Urinary bladder (tissue), 4 donors: Measurements from ENCODE around the gene CENPM. TPM values are rescaled to one million over a fixed set of nuclear protein-coding genes. Genes with fewer than 3 reads are reported as not detected.
A peak's percentile ranks its signal among the peaks of the same experiment; 100 is the strongest.

ENCODE experiments used
- DNase-seq: peaks from one replicate; pipeline ENCODE4 v3.0.0-alpha.2; 2015; ENCODE audit errors: extremely low spot score
- H3K27ac ChIP-seq: one replicate; pipeline ENCODE4 v1.5.1; 2013; ENCODE audit warnings: low read depth, mild to moderate bottlenecking, moderate library complexity
- H3K36me3 ChIP-seq: one replicate; pipeline ENCODE4 v1.6.1; 2013; ENCODE audit warnings: mild to moderate bottlenecking, moderate library complexity; ENCODE audit not compliant: insufficient read depth
- H3K4me1 ChIP-seq: one replicate; pipeline ENCODE4 v1.6.1; 2013; ENCODE audit warnings: mild to moderate bottlenecking, moderate library complexity; ENCODE audit not compliant: insufficient read depth
- H3K4me3 ChIP-seq: one replicate; pipeline ENCODE4 v1.5.1; 2013; ENCODE audit warnings: low read depth, low read length
- WGBS: extraction: QIAGEN DNeasy Blood & Tissue Kit; methylation state at CpG from one replicate; pipeline ENCODE4 v1.1.7; 2013; 5-methylcytosine and 5-hydroxymethylcytosine counted together
- polyA plus RNA-seq: library from polyadenylated mRNA; stranded (reverse); fragments of 200-250 nt; gene quantifications from one replicate; pipeline ENCODE4 v1.2.3, GENCODE V29; 2013
- total RNA-seq: library from RNA; depleted of rRNA; stranded (reverse); fragments of >200 nt; gene quantifications from one replicate; pipeline ENCODE4 v1.2.3, GENCODE V29; 2014
- donor health status: healthy with polysubstance abuse.
- donor health status: healthy.

Gene CENPM
- total and polyA plus RNA-seq, 2 donors: 1.1 to 6.2 TPM

GRCh38 chr22:41910050-41911000 lies 36.6 kb downstream of the CENPM start:
- Histone ChIP-seq H3K4me3 (peak overlapping the region; percentile 34), H3K4me1 (peaks cover 6% of the 10 kb centered on the region), H3K27ac (no peak overlapping the region), H3K36me3 (no peaks in the 10 kb centered on the region)
- no peak for DNase-seq
- 2% methylated on average over 111 of the region's 112 CpGs for WGBS

GRCh38 chr22:41909310-41910049 lies 37.5 kb downstream of the CENPM start:
- Histone ChIP-seq H3K4me3 (peak overlapping the region; percentile 34), H3K4me1 (peaks cover 4% of the 10 kb centered on the region), H3K36me3 (no peaks in the 10 kb centered on the region), H3K27ac (no peak overlapping the region)
- 22% methylated on average over 55 of the region's 55 CpGs for WGBS
- DNase-seq: no peak

- DNase-seq: no peak
- WGBS: 69% methylated on average over 14 of the region's 14 CpGs
Observed at GRCh38 chr22:41908411-41909309, 38.3 kb downstream of the CENPM start.

GRCh38 chr22:41907436-41908401 lies 39.2 kb downstream of the CENPM start:
- Histone ChIP-seq H3K27ac (no peak overlapping the region), H3K36me3 (no peaks in the 10 kb centered on the region), H3K4me3 (no peak overlapping the region), H3K4me1 (peaks cover 4% of the 10 kb centered on the region)
- DNase-seq: no peak
- 85% methylated on average over 10 of the region's 10 CpGs for WGBS

More at GRCh38 chr22:41908411-41909309, 38.3 kb downstream of the CENPM start:
- no peaks in the 10 kb centered on the region for H3K36me3 ChIP-seq
- no peak overlapping the region for H3K27ac ChIP-seq
- H3K4me1 ChIP-seq: peaks cover 4% of the 10 kb centered on the region
- no peak overlapping the region for H3K4me3 ChIP-seq

- H3K36me3 ChIP-seq: no peaks in the 10 kb centered on the region
- no peak overlapping the region for H3K4me3 ChIP-seq
- no peak overlapping the region for H3K27ac ChIP-seq
- peaks cover 4% of the 10 kb centered on the region for H3K4me1 ChIP-seq
- 91% methylated on average over 5 of the region's 5 CpGs for WGBS
- DNase-seq: no peak
Observed at GRCh38 chr22:41906822-41907221, 40.1 kb downstream of the CENPM start.

GRCh38 chr22:41905411-41906202 lies 41.3 kb downstream of the CENPM start:
- Histone ChIP-seq H3K4me1 (no peaks in the 10 kb centered on the region), H3K36me3 (no peaks in the 10 kb centered on the region), H3K4me3 (no peak overlapping the region), H3K27ac (no peak overlapping the region)
- 92% methylated on average over 23 of the region's 23 CpGs for WGBS
- no peak for DNase-seq

- no peak overlapping the region for H3K4me3 ChIP-seq
- WGBS: 93% methylated on average over 24 of the region's 24 CpGs
- H3K4me1 ChIP-seq: no peaks in the 10 kb centered on the region
- DNase-seq: no peak
- peaks cover 5% of the 10 kb centered on the region for H3K36me3 ChIP-seq
- no peak overlapping the region for H3K27ac ChIP-seq
Observed at GRCh38 chr22:41904450-41905410, 42.2 kb downstream of the CENPM start.

GRCh38 chr22:41902932-41903421 lies 44.0 kb downstream of the CENPM start:
- WGBS: 90% methylated on average over 15 of the region's 15 CpGs
- no peak for DNase-seq
- Histone ChIP-seq H3K4me1 (no peaks in the 10 kb centered on the region), H3K4me3 (no peak overlapping the region), H3K36me3 (peaks cover 7% of the 10 kb centered on the region), H3K27ac (no peak overlapping the region)

GRCh38 chr22:41902016-41902415 lies 44.9 kb downstream of the CENPM start:
- no peak for DNase-seq
- 87% methylated on average over 7 of the region's 7 CpGs for WGBS
- H3K27ac ChIP-seq: no peak overlapping the region
- H3K4me1 ChIP-seq: no peaks in the 10 kb centered on the region
- H3K4me3 ChIP-seq: no peak overlapping the region
- peaks cover 7% of the 10 kb centered on the region for H3K36me3 ChIP-seq

- Histone ChIP-seq H3K27ac (no peak overlapping the region), H3K4me3 (no peak overlapping the region), H3K4me1 (no peaks in the 10 kb centered on the region), H3K36me3 (peaks cover 7% of the 10 kb centered on the region)
- WGBS: 96% methylated on average over 8 of the region's 8 CpGs
- no peak for DNase-seq
Observed at GRCh38 chr22:41900652-41901312, 46.2 kb downstream of the CENPM start.
